Right lobe of liver (tissue), 6 donors: ENCODE data around the gene SF3A1. TPM values are rescaled to one million over a fixed set of nuclear protein-coding genes. Genes with fewer than 3 reads are reported as not detected.
"Not testable (repeated sequence)": the region's sequence is repeated elsewhere in the genome, so short reads cannot be mapped to it uniquely, and the experiment has no call there.

ENCODE experiments used
- ATAC-seq, 4 donors: fragments of 200-7000 bp; cut with Tn5 transposase; one replicate each; pipeline ENCODE4 v1.9.1; 2020; ENCODE audit warnings: mild to moderate bottlenecking in 4 of 4, moderate library complexity in 4 of 4
- DNase-seq, 3 donors: peaks; one replicate each; pipeline ENCODE4 v3.0.0-alpha.2; 2020
- H3K27ac ChIP-seq, 3 donors: fragments of 200-600 bp; one replicate each; pipeline ENCODE4 v1.8.0; 2022
- H3K27me3 ChIP-seq, 2 donors: fragments of 200-600 bp; one replicate each; pipeline ENCODE4 v1.8.0; 2022
- H3K36me3 ChIP-seq, 4 donors: fragments of 200-600 bp; sonication (generic) in 1 of 4; one replicate each; pipeline versions ENCODE4 v1.5.1 to v1.8.0; 2017 to 2022; ENCODE audit warnings: control low read depth in 1 of 4
- H3K4me1 ChIP-seq, 4 donors: fragments of 200-600 bp; sonication (generic) in 1 of 4; one replicate each; pipeline versions ENCODE4 v1.5.1 to v1.8.0; 2017 to 2022; ENCODE audit warnings: control low read depth in 1 of 4
- H3K4me3 ChIP-seq, 3 donors: fragments of 200-600 bp; one replicate each; pipeline ENCODE4 v1.8.0; 2022
- H3K9me3 ChIP-seq, 4 donors: fragments of 200-600 bp; sonication (generic) in 1 of 4; one replicate each; pipeline versions ENCODE4 v1.5.1 to v1.8.0; 2017 to 2022; ENCODE audit warnings: control low read depth in 1 of 4
- POLR2A ChIP-seq: fragments of 450-650 bp; IDR thresholded peaks from one replicate; pipeline ENCODE4 v1.6.1; 2017; ENCODE audit warnings: antibody characterized with exemption, mild to moderate bottlenecking
- WGBS: methylation state at CpG from one replicate; pipeline ENCODE4 v1.1.6; 2018; ENCODE audit warnings: low coverage, low lambda C conversion rate; ENCODE audit not compliant: insufficient coverage; ENCODE audit errors: missing lambda C conversion rate; 5-methylcytosine and 5-hydroxymethylcytosine counted together
- intact Hi-C, 2 donors: fragments of 100-400 bp; cut with DNase I; formaldehyde crosslinking; loops; one replicate each; pipeline versions ENCODE4 v1.11.2 to v1.14.1; 2022
- total RNA-seq, 6 experiments: library from RNA; depleted of rRNA in 2 of 6; stranded (reverse); fragments of >200 nt in 2 of 6; fragmentation: NEBNext Ultra II Directional in 3 of 6; extraction: Animal tissue kit (Norgen Biotek cat#: 25700) in 3 of 6; gene quantifications; one replicate each; pipeline versions ENCODE4 v1.1.0 to v1.2.4, GENCODE V29; 2016 to 2023
- TF ChIP-seq, protein P1 (sequence below), 4 donors: fragments of 200-600 bp in 3 of 4; fragments of 450-650 bp in 1 of 4; IDR thresholded peaks; one replicate each; pipeline versions ENCODE4 v1.5.1 to v1.8.0; 2016 to 2022; ENCODE audit warnings: antibody characterized with exemption in 4 of 4, mild to moderate bottlenecking in 2 of 4
- donor health status: DM: no; HTN: yes; CAD: no.
- donor health status: DM: no; HTN: no; CAD: no.
- donor health status: DM: no; HTN: no; CAD: no.
- donor health status: DM: no; HTN: yes; CAD: no.
- donor health status: DM: no; HTN: yes; CAD: no.

The SF3A1 gene
- total RNA-seq, 6 experiments from 2014 or later: 42.6 to 72.8 (median 66.5) TPM

DNA sequence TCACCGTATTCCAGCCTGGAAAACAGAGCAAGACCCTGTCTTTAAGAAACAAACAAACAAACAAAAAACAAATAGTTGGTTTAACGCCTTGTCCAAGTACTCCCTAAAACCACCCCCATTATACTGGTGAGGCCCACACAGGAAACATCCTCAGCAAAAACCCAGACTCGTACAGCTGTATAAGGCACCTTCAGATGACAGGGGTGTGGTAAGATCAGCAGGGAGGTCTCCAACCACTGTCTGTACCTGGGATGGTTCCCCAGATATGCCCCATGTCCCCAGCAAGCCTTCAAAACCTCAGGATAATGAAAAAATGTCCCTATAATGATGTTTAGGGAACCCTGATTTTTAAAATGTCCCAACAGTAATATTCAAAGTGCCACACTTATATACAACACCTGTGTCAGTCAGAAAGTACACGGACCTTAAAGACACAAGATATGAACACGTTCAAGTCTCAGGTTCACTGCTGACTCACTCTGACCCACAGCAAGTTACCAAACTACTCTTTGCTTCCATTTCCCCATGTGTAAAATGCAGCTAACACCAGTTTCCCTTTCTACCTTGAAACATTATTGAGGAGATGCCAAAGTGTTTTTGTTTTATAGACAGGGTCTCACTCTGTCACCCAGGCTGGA, 9.3 kb downstream of the SF3A1 start:
- no peak overlapping the region for H3K4me3 ChIP-seq
- TF ChIP-seq POLR2A: no peak
- TF ChIP-seq, protein P1, sequence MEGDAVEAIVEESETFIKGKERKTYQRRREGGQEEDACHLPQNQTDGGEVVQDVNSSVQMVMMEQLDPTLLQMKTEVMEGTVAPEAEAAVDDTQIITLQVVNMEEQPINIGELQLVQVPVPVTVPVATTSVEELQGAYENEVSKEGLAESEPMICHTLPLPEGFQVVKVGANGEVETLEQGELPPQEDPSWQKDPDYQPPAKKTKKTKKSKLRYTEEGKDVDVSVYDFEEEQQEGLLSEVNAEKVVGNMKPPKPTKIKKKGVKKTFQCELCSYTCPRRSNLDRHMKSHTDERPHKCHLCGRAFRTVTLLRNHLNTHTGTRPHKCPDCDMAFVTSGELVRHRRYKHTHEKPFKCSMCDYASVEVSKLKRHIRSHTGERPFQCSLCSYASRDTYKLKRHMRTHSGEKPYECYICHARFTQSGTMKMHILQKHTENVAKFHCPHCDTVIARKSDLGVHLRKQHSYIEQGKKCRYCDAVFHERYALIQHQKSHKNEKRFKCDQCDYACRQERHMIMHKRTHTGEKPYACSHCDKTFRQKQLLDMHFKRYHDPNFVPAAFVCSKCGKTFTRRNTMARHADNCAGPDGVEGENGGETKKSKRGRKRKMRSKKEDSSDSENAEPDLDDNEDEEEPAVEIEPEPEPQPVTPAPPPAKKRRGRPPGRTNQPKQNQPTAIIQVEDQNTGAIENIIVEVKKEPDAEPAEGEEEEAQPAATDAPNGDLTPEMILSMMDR (IDR thresholded peaks at IDR 0.05): no peak
- no peaks in the 10 kb centered on the region for H3K9me3 ChIP-seq
- DNase-seq (no peak), ATAC-seq (no peak)
- H3K27me3 ChIP-seq: no peaks in the 10 kb centered on the region
- intact Hi-C loops: no loop called here
- peaks cover 19 to 96% (median 62%) of the 10 kb centered on the region in 4 donors for H3K36me3 ChIP-seq
- no peaks in the 10 kb centered on the region for H3K4me1 ChIP-seq
- H3K27ac ChIP-seq: no peak overlapping the region
- WGBS: 76% methylated on average over 3 of the region's 5 CpGs

DNA sequence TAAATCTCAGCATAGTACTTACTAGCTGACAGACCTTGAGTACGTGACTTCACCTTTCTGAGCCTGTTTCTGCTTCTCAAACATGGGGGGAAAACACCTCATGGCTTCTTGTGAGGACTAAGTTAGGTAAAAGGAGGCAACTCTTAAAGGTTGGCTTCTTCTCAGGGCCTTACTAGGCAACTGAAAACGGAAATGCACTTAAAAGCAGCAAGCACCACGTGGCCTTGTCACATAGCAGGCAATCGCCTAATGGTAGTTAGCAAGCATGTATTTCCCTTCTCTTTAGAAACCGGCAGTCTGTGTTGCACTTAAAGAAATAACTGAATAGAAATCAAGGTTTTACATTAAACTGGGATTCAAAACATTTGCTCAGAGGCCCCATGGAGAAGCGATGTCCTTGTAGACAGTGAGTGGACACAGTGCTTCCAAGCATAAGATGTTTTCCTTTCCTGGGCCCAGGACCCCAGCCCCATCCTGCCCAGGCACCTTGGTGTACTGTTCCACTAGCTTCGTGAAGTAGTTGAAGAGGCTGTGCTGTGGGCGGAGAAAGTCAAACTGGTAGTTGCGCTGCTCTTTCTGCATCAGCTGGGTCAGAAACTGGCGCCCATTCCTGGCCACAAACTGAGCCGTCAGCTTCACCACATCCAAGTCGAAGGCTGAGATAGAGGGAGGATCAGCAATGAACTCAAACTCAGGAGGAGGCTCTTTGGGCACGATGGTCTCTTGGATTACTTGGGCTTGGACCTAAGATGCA, 12.1 kb downstream of the SF3A1 start:
- Histone ChIP-seq H3K4me1 (no peaks in the 10 kb centered on the region), H3K27ac (no peak overlapping the region), H3K27me3 (no peaks in the 10 kb centered on the region), H3K9me3 (no peaks in the 10 kb centered on the region), H3K4me3 (no peak overlapping the region), H3K36me3 (peaks cover 19 to 99% (median 63%) of the 10 kb centered on the region in 4 donors)
- TF ChIP-seq POLR2A: no peak
- TF ChIP-seq, protein P1 (IDR thresholded peaks at IDR 0.05): no peak
- no peak for ATAC-seq
- 89% methylated on average over 5 of the region's 13 CpGs for WGBS
- intact Hi-C loops: no loop called here
- DNase-seq: no peak

DNA sequence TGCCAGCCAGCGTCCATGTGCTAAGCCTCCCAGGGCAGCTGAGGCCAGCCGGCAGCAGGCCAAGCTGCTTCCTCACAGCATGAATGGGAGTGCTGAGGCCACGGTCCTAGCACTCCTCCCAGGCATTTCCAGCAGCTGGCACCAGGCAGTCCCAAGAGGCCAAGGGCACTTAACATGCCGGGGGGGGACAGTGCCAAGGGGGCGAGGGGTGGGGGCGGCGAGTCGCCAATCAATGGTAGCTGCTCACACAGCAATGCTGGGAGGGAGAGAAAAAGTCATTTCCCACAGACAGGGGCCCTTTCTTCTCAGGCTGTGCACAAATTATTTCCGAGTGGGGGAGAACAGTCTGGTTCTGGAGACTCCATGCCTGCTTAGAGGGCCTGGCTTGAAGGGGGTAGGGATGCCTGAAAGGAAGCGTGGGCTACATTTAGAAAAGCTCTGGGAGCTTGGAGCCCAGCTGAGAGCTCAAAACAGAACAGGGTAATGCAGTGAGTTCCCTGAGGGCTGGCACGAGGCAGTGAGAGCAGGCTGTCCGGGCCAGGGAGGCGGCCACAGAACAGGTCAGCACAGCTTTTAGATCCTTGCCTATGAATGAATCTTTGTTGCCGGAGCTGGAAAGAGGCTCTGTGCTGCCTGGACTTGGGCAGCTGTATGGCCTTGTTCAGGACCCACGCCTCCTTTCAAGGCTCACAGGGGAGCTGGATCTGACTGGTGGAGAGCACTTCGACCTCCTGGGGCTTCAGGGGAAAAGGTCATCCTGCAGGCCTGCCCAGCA, 15.6 kb downstream of the SF3A1 start:
- DNase-seq (no peak), ATAC-seq (no peak)
- H3K27ac ChIP-seq: no peak overlapping the region
- no peaks in the 10 kb centered on the region for H3K9me3 ChIP-seq
- peaks cover 0 to 5% (median 0%) of the 10 kb centered on the region in 4 donors for H3K4me1 ChIP-seq
- no peaks in the 10 kb centered on the region for H3K27me3 ChIP-seq
- H3K36me3 ChIP-seq: peaks cover 21 to 100% (median 77%) of the 10 kb centered on the region in 4 donors
- intact Hi-C loops: no loop called here
- WGBS: 94% methylated on average over 7 of the region's 16 CpGs
- TF ChIP-seq POLR2A: no peak
- TF ChIP-seq, protein P1 (IDR thresholded peaks at IDR 0.05): no peak
- H3K4me3 ChIP-seq: no peak overlapping the region

DNA sequence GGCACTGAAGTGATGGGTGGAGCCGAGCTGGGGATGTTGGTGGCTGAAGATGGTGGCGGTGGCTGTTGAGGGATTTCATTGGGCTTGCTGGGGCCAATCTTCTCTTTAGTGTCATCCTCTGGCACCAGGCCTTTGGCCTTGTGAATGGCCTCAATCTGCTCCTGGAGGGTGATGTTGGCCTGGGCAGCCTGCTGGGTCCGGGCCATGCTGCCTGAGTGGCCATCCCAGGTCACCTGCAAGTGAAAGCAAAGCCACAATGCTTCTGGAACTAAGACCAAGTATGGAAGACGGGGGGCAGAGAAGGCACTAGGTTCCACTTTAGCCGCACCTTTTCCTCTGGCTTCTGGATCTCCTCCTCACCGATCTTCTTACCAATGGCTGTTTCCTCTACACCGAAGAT, 17.9 kb downstream of the SF3A1 start:
- WGBS: 83% methylated on average over 1 of the region's 7 CpGs
- peaks cover 0 to 5% (median 0%) of the 10 kb centered on the region in 4 donors for H3K4me1 ChIP-seq
- intact Hi-C loops: no loop called here
- no peak overlapping the region for H3K27ac ChIP-seq
- TF ChIP-seq, protein P1 (IDR thresholded peaks at IDR 0.05): no peak
- TF ChIP-seq POLR2A: no peak
- H3K9me3 ChIP-seq: no peaks in the 10 kb centered on the region
- H3K27me3 ChIP-seq: no peaks in the 10 kb centered on the region
- ATAC-seq: no peak
- peak in 1 of 3 donors; percentile 69 for DNase-seq
- no peak overlapping the region for H3K4me3 ChIP-seq
- peaks cover 19 to 100% (median 76%) of the 10 kb centered on the region in 4 donors for H3K36me3 ChIP-seq

DNA sequence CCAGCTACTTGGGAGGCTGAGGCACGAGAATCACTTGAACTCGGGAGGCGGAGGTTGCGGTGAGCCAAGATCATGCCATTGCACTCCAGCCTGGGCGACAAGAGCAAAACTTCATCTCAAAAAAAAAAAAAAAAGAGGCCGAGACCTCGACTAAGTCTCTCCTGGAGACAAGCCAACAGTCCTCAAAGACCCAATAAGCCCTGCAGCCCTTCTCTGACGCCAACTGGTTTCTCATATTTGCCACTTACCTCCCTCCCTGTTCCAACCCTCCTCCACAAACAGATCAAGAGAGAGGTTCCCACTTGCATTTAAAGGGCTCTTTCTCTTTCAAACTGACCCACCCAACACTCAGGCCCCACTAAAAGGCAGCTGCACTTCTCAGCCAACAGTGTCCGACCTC, 18.4 kb downstream of the SF3A1 start:
- H3K27ac ChIP-seq, ATAC-seq, H3K9me3 ChIP-seq, H3K4me1 ChIP-seq, intact Hi-C loops, H3K4me3 ChIP-seq, H3K27me3 ChIP-seq, DNase-seq: not testable (repeated sequence)
- WGBS: 87% methylated on average over 6 of the region's 9 CpGs
- peaks cover 21 to 100% (median 76%) of the 10 kb centered on the region in 4 donors for H3K36me3 ChIP-seq
